HG03045 (cell line): Measurements from ENCODE around the gene SHQ1.
"Not testable (repeated sequence)": the region's sequence is repeated elsewhere in the genome, so short reads cannot be mapped to it uniquely, and the experiment has no call there.

Experiments
- ATAC-seq: cut with Tn5 transposase; IDR thresholded peaks from one replicate; pipeline ENCODE4 v1.9.1; 2021; ENCODE audit warnings: mild to moderate bottlenecking, moderate library complexity; ENCODE audit not compliant: unreplicated experiment

Gene SHQ1

GRCh38 chr3:72803573-72803972, 44.7 kb downstream of the SHQ1 start:
- ATAC-seq = no peak

DNA sequence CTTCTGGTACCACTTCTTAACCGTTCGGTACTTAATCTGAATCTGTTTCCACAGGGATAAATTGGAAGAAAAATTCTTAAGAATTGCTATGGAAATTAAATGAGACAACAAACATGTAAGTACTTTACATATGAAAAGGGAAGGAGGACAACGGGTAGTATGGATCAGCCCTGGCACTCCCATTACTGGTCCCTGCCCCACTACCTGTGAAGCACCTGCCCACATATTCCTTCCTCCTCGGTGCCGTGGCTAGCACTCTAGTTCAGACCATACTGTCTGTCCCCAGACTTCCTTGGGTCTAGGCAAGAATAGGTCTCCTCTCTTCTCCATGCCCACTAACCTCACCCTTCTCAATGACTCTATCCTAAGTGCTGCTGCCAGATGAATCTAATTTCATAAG, 46.2 kb downstream of the SHQ1 start:
- no peak for ATAC-seq

- no peak for ATAC-seq
These were observed 47.4 kb downstream of the SHQ1 start for GRCh38 chr3:72800869-72801268.

DNA sequence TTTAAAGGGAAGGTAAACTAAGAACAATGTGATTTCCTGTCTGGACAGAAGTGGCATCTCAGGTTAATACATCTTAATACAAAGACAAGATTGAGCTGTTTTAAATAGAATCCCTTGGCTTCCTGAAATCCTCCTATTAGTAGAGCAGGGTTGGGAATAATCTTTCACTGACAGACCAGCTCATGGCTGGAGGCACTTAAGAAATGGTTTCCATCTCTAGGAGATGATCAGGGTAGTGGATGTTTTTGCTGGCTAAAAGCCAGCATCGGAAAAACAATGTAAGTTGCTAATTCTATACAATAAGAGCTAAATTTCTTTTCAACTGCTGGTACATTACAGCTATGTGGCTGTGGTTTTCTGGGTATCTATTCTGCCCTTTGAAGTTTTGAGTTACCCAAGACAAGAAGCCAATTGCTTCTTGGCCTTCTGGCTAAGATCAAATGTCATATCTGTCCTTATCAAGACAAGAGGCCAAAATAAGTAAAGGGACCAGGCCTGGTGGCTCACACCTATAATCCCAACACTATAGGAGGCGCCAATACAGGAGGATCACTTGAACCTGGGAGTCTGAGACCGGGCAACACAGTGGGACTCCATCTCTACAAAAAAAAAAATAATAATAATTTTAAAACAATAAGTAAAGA, 49.6 kb downstream of the SHQ1 start:
- no peak for ATAC-seq

DNA sequence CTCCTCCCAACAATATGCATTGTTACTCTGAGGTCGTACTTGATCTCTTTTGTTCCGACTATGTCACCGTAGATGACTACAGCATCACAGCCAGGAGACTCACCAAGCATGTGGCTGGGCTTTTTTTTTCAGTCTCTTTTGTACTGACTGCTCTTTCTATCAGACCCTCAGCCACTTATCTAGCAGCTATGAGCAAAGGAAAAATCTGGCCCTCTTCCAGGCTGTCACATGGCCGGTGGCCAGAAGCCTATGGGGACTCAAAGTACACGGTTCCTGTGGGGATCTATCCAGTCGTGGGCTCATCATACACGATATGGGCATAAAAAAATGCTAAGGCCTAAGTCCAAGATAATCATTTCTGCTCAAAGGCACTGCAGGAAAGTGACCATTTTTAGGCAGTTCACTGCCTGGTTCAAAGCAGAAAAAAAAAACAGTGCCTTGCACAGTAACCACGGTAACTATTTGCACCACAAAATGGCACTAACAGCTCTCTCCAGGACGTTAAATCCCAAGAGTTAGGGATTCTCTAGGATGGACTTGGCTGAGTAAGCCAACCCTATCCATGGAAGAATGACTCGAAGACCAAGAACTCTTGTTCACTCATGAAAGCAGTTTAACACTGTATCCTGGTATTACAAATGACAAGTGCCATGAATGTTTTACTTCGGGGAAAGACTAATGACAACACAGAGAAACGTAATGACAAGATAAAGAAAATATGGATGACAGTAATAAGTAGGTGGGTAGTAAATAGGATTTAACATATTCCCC, 50.3 kb downstream of the SHQ1 start:
- no peak for ATAC-seq

GRCh38 chr3:72794079-72794478, 54.2 kb downstream of the SHQ1 start:
- ATAC-seq = no peak

DNA sequence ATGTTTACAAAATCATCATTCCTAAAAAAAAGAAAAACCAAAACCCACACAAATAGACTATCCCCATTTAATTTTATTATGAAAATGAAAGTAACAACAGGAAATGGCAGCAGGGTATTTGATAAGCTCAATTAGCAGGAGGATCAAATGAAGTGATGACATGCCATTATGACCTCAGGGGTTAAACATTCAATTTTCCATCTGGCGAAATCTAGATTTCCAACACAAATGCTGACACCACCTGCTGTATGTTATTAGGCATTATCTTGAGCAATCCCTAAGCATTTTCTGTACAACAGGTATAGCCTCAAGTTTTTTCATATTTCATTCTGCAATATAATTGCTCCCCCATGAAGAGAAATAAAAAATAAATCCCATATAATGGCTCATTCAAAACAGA, 57.1 kb downstream of the SHQ1 start:
- ATAC-seq = no peak

DNA sequence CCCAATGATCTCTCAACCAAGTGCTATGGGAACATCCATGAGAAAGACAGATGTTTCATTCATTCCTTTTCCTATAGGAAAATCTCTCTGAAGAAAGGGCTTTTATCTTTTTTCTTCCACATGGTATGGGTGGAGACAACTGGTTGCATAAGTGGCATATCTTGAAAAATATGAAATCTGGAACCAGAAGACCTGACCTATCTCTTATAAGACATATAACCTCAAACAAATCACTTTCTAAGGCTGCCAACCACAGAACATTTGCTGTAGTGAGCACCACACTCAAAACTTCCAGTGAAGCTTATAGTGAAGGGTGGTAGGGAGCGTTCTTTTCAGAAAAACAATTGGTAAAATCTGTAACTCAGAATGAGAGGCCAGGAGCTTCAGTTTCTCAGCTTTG, 58.5 kb downstream of the SHQ1 start:
- no peak for ATAC-seq

- ATAC-seq = not testable (repeated sequence)
These were observed 60.0 kb downstream of the SHQ1 start for GRCh38 chr3:72788232-72788631.

DNA sequence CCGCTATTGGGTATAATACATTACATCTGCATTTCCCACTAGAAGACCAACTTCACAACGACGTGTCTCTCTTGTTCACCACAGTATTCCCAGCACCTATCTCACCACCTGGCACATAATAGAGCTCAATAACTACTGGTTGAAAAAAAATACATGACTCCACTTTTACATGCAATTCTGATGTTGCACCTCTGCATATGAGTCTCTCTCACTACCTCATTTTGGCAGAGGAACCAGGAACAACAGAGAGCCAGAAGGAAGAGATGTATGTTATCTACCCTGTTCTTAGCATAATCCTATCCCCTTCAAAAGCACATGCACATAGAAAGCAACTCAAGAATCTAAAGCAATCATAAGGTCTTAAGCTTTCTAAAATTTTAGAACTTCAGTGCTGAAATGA, 61.6 kb downstream of the SHQ1 start:
- ATAC-seq = no peak

GRCh38 chr3:72784226-72784625, 64.0 kb downstream of the SHQ1 start:
- ATAC-seq = no peak

DNA sequence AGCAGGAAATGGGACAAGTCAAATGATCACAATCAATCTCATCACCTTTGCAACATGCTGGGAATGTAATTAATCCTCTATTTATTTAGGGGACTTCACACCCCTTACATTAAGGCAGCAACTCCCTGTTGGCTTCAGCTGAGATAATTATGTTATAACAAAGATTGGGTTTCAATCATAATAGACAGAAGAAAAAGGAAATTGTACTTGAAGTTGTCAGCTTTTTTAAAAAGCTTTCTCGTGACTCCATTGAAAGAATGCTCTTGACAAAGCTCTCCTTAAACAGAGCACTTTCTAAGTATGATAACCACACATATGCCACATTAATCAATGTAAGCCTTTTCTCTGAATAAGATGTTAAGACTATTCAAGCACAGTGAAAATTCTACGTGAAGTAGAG, 65.7 kb downstream of the SHQ1 start:
- no peak for ATAC-seq

- ATAC-seq = no peak
These were observed 78.3 kb downstream of the SHQ1 start for GRCh38 chr3:72769758-72770540.

DNA sequence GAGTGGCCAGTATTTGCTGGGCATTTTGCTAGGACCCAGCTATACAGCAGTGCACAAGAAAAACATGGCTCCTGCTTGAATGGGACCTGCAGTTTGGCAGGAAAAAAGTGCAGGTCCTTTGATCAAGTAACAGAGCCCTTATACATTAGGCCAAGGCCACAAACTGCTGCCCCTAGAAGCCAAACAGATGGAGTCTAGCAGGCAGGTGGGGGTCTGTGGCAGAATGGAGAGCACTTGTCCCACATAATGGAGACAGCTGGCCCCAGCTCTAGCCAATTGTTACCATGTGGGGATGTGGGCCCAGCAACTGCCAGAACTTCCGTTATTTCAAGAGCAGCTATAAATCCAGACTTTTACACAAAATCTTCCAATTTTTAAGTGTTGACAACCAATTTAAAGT, 79.3 kb downstream of the SHQ1 start:
- ATAC-seq = no peak

GRCh38 chr3:72768481-72768880, 79.8 kb downstream of the SHQ1 start:
- no peak for ATAC-seq

- no peak for ATAC-seq
These were observed 80.2 kb downstream of the SHQ1 start for GRCh38 chr3:72768006-72768441.

DNA sequence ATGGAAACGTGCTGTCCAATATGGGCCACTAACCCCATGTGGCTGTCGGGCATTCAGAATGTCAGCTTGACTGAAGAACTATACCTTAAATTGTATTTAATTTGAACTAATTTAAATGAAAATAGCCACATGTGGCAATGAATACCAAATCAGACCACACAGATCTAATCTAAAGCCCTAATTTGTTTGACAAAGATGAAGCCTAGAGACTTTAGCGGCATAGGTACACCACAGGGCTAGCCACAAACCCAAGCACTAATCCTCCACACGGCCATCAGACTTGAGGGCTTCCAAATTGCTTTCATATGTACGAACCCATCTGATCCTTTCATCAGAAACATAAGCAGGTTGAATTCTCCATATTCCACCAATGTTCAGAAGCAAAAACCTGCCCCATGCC, 81.4 kb downstream of the SHQ1 start:
- ATAC-seq = no peak

DNA sequence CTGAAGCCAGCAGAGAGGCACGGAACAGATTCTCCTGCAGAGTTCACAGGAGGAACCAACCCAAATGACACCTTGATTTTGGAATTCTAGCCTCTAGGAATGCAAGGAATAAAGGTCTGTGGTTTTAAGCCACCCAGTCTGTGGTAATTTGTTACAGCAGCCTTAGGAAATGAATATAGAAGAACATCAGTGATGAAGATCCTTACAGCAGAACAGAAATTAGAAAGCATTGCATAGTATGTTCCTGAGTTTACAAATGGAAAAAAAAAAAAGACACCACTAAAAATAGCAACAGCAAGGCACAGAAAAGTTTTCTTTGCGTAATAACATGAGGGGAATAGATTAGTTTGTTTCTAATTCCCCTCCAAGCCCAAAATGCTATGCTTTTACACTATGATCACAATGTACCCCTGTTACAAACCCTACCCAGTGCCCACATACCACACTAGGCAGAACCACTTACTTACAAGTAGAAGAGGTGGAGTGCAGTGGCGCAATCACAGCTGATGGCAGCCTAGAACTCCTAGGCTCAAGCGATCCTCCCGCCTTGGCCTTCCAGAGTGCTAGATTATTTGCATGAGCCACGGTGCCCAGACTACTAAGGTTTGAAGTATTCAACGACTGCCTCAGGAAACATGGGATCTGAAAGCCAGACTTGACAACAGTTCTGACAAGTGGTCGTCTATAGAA, 84.3 kb downstream of the SHQ1 start:
- no peak for ATAC-seq

DNA sequence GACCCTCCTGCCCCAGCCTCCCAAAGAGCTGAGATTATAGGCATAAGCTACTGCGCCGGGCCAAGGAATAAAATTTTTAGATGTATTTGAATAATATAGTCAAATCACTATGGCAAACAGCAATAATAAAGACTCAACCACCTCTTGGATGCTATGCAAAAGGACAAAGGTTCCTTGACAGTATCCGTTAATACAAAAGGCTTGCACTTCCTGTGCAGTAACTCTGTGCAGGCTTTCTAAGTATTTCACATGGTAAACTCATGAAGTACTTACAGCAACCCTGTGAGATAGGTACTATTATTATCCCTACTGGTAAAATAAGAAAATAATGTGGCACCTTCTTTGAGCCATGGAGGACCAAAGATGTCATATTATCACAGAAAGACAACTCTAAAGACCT, 86.8 kb downstream of the SHQ1 start:
- ATAC-seq = no peak

GRCh38 chr3:72760225-72760624, 88.0 kb downstream of the SHQ1 start:
- ATAC-seq = no peak

- ATAC-seq = peak; percentile 99
These were observed 91.3 kb downstream of the SHQ1 start for GRCh38 chr3:72756900-72757299.
